Adrenal gland (tissue), 5 donors: ENCODE results near the gene KCNH1.

ENCODE experiments used
- CTCF ChIP-seq, 6 experiments: fragments of 450-650 bp in 4 of 6; fragments of 200-600 bp in 2 of 6; sonication (generic) in 1 of 6; IDR thresholded peaks; 1 replicate in 5 of 6; 2 replicates in 1 of 6; pipeline versions ENCODE4 v1.5.1 to v1.8.0; 2016 to 2021; ENCODE audit warnings: antibody characterized with exemption in 6 of 6, mild to moderate bottlenecking in 2 of 6, moderate library complexity in 1 of 6
- POLR2A ChIP-seq, 2 donors: fragments of 450-650 bp; IDR thresholded peaks; one replicate each; pipeline ENCODE4 v1.6.1; 2017; ENCODE audit warnings: antibody characterized with exemption in 2 of 2, mild to moderate bottlenecking in 2 of 2, moderate library complexity in 1 of 2
- donor health status: DM: no; HTN: no; CAD: no.

DNA sequence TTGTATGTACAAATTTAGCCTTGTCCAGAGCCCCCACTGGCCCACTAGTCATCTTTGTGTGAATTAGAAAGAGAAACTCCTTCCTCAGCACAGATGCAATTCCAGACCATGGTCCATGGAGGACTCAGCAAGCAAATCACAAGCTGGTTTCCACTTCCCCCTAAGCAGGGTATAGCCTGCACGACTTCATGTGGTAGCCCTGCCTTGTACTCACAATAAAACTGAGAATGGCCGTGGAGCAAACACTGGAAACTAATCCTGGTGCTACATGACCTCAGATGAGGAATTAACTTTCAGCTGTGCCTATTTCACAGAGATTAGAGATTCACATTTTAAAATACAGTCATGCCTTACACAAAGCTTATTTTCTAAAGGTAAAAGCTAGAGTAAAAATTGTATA is 32.5 kb downstream of the KCNH1 start:
- TF ChIP-seq CTCF (IDR thresholded peaks at IDR 0.05) (no peak), POLR2A (IDR thresholded peaks at IDR 0.05) (no peak)
